ENCODE results near the gene LRRC55.

Gene LRRC55

DNA sequence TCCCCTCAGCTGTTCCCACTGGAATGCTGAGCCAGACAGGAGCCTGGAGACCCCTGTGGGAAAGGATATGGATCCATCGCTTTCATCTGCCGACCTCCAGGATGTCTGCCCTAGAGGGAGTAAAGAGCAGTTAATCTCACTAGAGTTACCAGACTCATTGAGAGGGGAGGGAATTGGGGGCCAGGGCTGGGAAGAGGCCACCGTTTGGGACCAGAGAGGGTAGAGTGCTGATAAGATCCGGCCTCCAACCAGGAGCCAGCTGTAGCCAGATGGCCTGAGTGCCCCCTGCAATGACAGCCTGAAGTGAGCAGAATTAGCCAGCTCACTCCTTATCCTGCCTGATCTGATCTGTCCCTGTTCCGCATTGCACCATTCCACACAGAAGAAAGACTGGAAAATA is 59.0 kb downstream of the LRRC55 start:
- H3K27ac ChIP-seq (ENCODE audit: low read length, poor library complexity, severe bottlenecking) = no peak overlapping the region
- no peak overlapping the region for H2AFZ ChIP-seq (ENCODE audit: low read depth, low read length)
- H3K23ac ChIP-seq (ENCODE audit: low read length in 2 of 2) = no peak overlapping the region
- no peaks in the 10 kb centered on the region for H3K79me1 ChIP-seq (replicated peaks; ENCODE audit: low read length, poor library complexity, severe bottlenecking)
- H3K18ac ChIP-seq (ENCODE audit: low read depth in 1 of 2, low read length in 2 of 2) = no peak overlapping the region
- 4% methylated on average over 5 of the region's 5 CpGs for WGBS
- H2BK120ac ChIP-seq (ENCODE audit: low read depth, low read length) = no peak overlapping the region
- no peak overlapping the region for H4K8ac ChIP-seq (ENCODE audit: low read length)
- no peak overlapping the region for H2BK12ac ChIP-seq (ENCODE audit: low read length in 2 of 2)
- H3K9ac ChIP-seq (ENCODE audit: low read length) = no peak overlapping the region
- H3K4me2 ChIP-seq (ENCODE audit: low read length, poor library complexity, severe bottlenecking) = no peak overlapping the region
- H2AK5ac ChIP-seq (ENCODE audit: low read length, severe bottlenecking) = no peak overlapping the region
- no peak overlapping the region for H3K14ac ChIP-seq (ENCODE audit: low read length in 2 of 2)
- no peaks in the 10 kb centered on the region for H3K36me3 ChIP-seq (ENCODE audit: control insufficient read depth in 1 of 2, insufficient read depth in 2 of 2, low read depth in 1 of 2, low read length in 2 of 2)
- no peak overlapping the region for H2BK5ac ChIP-seq (ENCODE audit: low read depth, low read length, poor library complexity, severe bottlenecking)
- DNase-seq = no peak
- H3K4me3 ChIP-seq (ENCODE audit: insufficient read depth in 1 of 2, low read depth in 1 of 2, low read length in 2 of 2) = no peak overlapping the region
- no peak overlapping the region for H3K4ac ChIP-seq (ENCODE audit: low read depth in 1 of 2, low read length in 2 of 2)
- no peak overlapping the region for H2BK15ac ChIP-seq (ENCODE audit: low read depth, poor library complexity, severe bottlenecking)
- no peaks in the 10 kb centered on the region for H3K9me3 ChIP-seq (ENCODE audit: control insufficient read depth, low read length)
- peaks cover 45 to 57% of the 10 kb centered on the region in 2 experiments for H3K27me3 ChIP-seq (ENCODE audit: control insufficient read depth in 1 of 2, insufficient read depth in 1 of 2, low read length in 2 of 2)
- no peaks in the 10 kb centered on the region for H3K4me1 ChIP-seq (ENCODE audit: control insufficient read depth, insufficient read depth, low read depth, low read length)
- H4K91ac ChIP-seq (ENCODE audit: low read length) = no peak overlapping the region
